Activated CD4-positive, alpha-beta T cell treated with anti-CD3 and anti-CD28 coated beads, Interleukin-2, amount 10 ng/mL, durations not matched to agents 7 days and 5 days (primary cell): ENCODE results near the gene CDKN1C. TPM values are rescaled to one million over a fixed set of nuclear protein-coding genes. Genes with fewer than 3 reads are reported as not detected.

Source experiments
- CTCF ChIA-PET: fragments of 350-600 bp; sonication (Branson Sonifier 250); formaldehyde crosslinking; loops from one replicate; lab custom pipeline; 2021; ENCODE audit warnings: antibody characterized with exemption; lab: Charles Lee
- POLR2A ChIA-PET: fragments of 350-600 bp; sonication (Branson Sonifier 250); formaldehyde crosslinking; loops from one replicate; lab custom pipeline; 2021; ENCODE audit warnings: antibody characterized with exemption; lab: Charles Lee
- DNase-seq: peaks from one replicate; pipeline ENCODE4 v3.0.0-alpha.2; 2020
- H3K27ac Mint-ChIP-seq: one replicate; pipeline ENCODE4 v1.8.0; 2021; ENCODE audit warnings: mild to moderate bottlenecking, moderate library complexity, mixed read lengths
- H3K27me3 Mint-ChIP-seq: one replicate; pipeline ENCODE4 v1.8.0; 2021; ENCODE audit warnings: mixed read lengths
- H3K36me3 Mint-ChIP-seq: one replicate; pipeline ENCODE4 v1.8.0; 2021; ENCODE audit warnings: low read depth, mixed read lengths
- H3K4me1 Mint-ChIP-seq: one replicate; pipeline ENCODE4 v1.8.0; 2021; ENCODE audit warnings: mixed read lengths
- H3K4me3 Mint-ChIP-seq: one replicate; pipeline ENCODE4 v1.8.0; 2021; ENCODE audit warnings: mild to moderate bottlenecking, moderate library complexity, mixed read lengths
- H3K9me3 Mint-ChIP-seq: one replicate; pipeline ENCODE4 v1.8.0; 2021; ENCODE audit warnings: mixed read lengths
- total RNA-seq, 2 experiments: library from RNA; stranded (reverse); gene quantifications; one replicate each; pipeline ENCODE4 v1.2.3, GENCODE V29; 2021

The CDKN1C gene
- total RNA-seq, 2 experiments from 2014 or later = 0.29 to 0.40 TPM

- CTCF ChIA-PET = interaction anchor here (1.2 to 2.0 kb wide), 7 partner anchors 10 to 387 kb away, joined by 3 to 7 read pairs (median 4); no protein-coding TSS in a partner anchor
- no peaks in the 10 kb centered on the region for H3K36me3 Mint-ChIP-seq
- H3K27ac Mint-ChIP-seq = no peak overlapping the region
- H3K4me3 Mint-ChIP-seq = no peak overlapping the region
- H3K9me3 Mint-ChIP-seq = no peaks in the 10 kb centered on the region
- POLR2A ChIA-PET = no interaction called here
- H3K4me1 Mint-ChIP-seq = no peaks in the 10 kb centered on the region
- no peak for DNase-seq
- H3K27me3 Mint-ChIP-seq = no peaks in the 10 kb centered on the region
Measured at GRCh38 chr11:2920343-2920742, 34.8 kb upstream of the CDKN1C start.

GRCh38 chr11:2919837-2920236, 34.3 kb upstream of the CDKN1C start:
- Mint-ChIP-seq H3K36me3 (no peaks in the 10 kb centered on the region), H3K9me3 (no peaks in the 10 kb centered on the region), H3K4me1 (no peaks in the 10 kb centered on the region), H3K4me3 (no peak overlapping the region), H3K27ac (no peak overlapping the region), H3K27me3 (no peaks in the 10 kb centered on the region)
- DNase-seq = no peak
- ChIA-PET CTCF (interaction anchor here (1.2 to 2.0 kb wide), 5 partner anchors 10 to 84 kb away, joined by 3 to 7 read pairs (median 4); no protein-coding TSS in a partner anchor), POLR2A (no interaction called here)

- Mint-ChIP-seq H3K27ac (peak overlapping the region; percentile 59), H3K4me3 (no peak overlapping the region), H3K27me3 (no peaks in the 10 kb centered on the region), H3K9me3 (no peaks in the 10 kb centered on the region), H3K36me3 (no peaks in the 10 kb centered on the region), H3K4me1 (no peaks in the 10 kb centered on the region)
- ChIA-PET CTCF (interaction anchor here (1.2 to 2.0 kb wide), 2 partner anchors 14 to 85 kb away, joined by 3 to 7 read pairs; no protein-coding TSS in a partner anchor), POLR2A (no interaction called here)
- no peak for DNase-seq
Measured at GRCh38 chr11:2919188-2919587, 33.6 kb upstream of the CDKN1C start.

- no peak for DNase-seq
- H3K4me3 Mint-ChIP-seq = no peak overlapping the region
- H3K27me3 Mint-ChIP-seq = no peaks in the 10 kb centered on the region
- H3K27ac Mint-ChIP-seq = no peak overlapping the region
- POLR2A ChIA-PET = no interaction called here
- peaks cover 8% of the 10 kb centered on the region for H3K4me1 Mint-ChIP-seq
- no peaks in the 10 kb centered on the region for H3K36me3 Mint-ChIP-seq
- no peaks in the 10 kb centered on the region for H3K9me3 Mint-ChIP-seq
- CTCF ChIA-PET = interaction anchor here (0.9 to 3.1 kb wide), 2 partner anchors 12 to 386 kb away, joined by 3 to 10 read pairs; no protein-coding TSS in a partner anchor
Measured at GRCh38 chr11:2917842-2918490, 32.4 kb upstream of the CDKN1C start.

- H3K4me1 Mint-ChIP-seq = peaks cover 8% of the 10 kb centered on the region
- no peak overlapping the region for H3K27ac Mint-ChIP-seq
Measured at GRCh38 chr11:2916892-2917645, 31.5 kb upstream of the CDKN1C start.

GRCh38 chr11:2916114-2916891, 30.7 kb upstream of the CDKN1C start:
- Mint-ChIP-seq H3K27me3 (no peaks in the 10 kb centered on the region), H3K4me3 (no peak overlapping the region), H3K4me1 (peaks cover 8% of the 10 kb centered on the region), H3K9me3 (no peaks in the 10 kb centered on the region), H3K27ac (no peak overlapping the region), H3K36me3 (no peaks in the 10 kb centered on the region)
- ChIA-PET POLR2A (no interaction called here), CTCF (interaction anchor here (1.0 to 3.1 kb wide), 3 partner anchors 10 to 384 kb away, joined by 3 to 10 read pairs (median 4); no protein-coding TSS in a partner anchor)
- no peak for DNase-seq

More at GRCh38 chr11:2916892-2917645, 31.5 kb upstream of the CDKN1C start:
- CTCF ChIA-PET = interaction anchor here (1.0 to 3.1 kb wide), 2 partner anchors 13 to 385 kb away, joined by 4 to 10 read pairs; no protein-coding TSS in a partner anchor
- H3K9me3 Mint-ChIP-seq = no peaks in the 10 kb centered on the region
- DNase-seq = no peak
- H3K27me3 Mint-ChIP-seq = no peaks in the 10 kb centered on the region
- POLR2A ChIA-PET = no interaction called here
- no peak overlapping the region for H3K4me3 Mint-ChIP-seq
- no peaks in the 10 kb centered on the region for H3K36me3 Mint-ChIP-seq

GRCh38 chr11:2915473-2915872, 29.9 kb upstream of the CDKN1C start:
- H3K36me3 Mint-ChIP-seq = no peaks in the 10 kb centered on the region
- no peak overlapping the region for H3K27ac Mint-ChIP-seq
- no peak overlapping the region for H3K4me3 Mint-ChIP-seq
- H3K4me1 Mint-ChIP-seq = peaks cover 8% of the 10 kb centered on the region
- H3K27me3 Mint-ChIP-seq = no peaks in the 10 kb centered on the region
- CTCF ChIA-PET = interaction anchor here (1.1 to 3.3 kb wide), 5 partner anchors 11 to 383 kb away, joined by 3 to 10 read pairs (median 4); partner anchors contain the start of gene PHLDA2
- no peaks in the 10 kb centered on the region for H3K9me3 Mint-ChIP-seq
- POLR2A ChIA-PET = no interaction called here
- DNase-seq = no peak

- Mint-ChIP-seq H3K4me1 (peaks cover 8% of the 10 kb centered on the region), H3K27ac (no peak overlapping the region), H3K9me3 (no peaks in the 10 kb centered on the region), H3K27me3 (no peaks in the 10 kb centered on the region), H3K4me3 (no peak overlapping the region), H3K36me3 (no peaks in the 10 kb centered on the region)
- ChIA-PET CTCF (interaction anchor here (1.1 to 3.3 kb wide), 5 partner anchors 11 to 382 kb away, joined by 3 to 10 read pairs (median 4); partner anchors contain the start of gene PHLDA2), POLR2A (no interaction called here)
- no peak for DNase-seq
Measured at GRCh38 chr11:2914455-2915195, 29.1 kb upstream of the CDKN1C start.

DNA sequence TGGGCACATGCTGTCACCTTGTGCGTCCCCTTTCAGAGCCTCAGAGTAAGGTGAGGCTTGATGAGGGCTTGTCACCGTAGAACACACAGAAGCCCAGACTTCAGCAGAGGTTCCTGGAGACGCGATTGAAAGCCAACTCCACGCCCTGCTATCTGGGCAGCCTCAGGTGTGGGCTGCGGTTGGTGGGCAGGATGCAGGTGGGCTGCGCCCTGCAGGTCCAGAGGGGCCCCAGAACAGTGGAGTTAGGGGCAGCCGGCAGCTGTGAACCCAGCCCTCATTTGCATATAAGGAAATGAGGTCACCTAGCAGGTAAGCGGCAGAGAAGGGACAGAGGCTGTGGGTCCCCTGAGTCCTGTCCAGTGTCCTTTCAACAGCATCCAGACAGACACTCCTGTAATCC, 28.2 kb upstream of the CDKN1C start:
- no peaks in the 10 kb centered on the region for H3K9me3 Mint-ChIP-seq
- ChIA-PET POLR2A (no interaction called here), CTCF (interaction anchor here (1.8 to 3.3 kb wide), 2 partner anchors 10 to 26 kb away, joined by 4 to 8 read pairs; no protein-coding TSS in a partner anchor)
- no peaks in the 10 kb centered on the region for H3K36me3 Mint-ChIP-seq
- no peak for DNase-seq
- H3K27ac Mint-ChIP-seq = no peak overlapping the region
- peaks cover 8% of the 10 kb centered on the region for H3K4me1 Mint-ChIP-seq
- no peak overlapping the region for H3K4me3 Mint-ChIP-seq
- no peaks in the 10 kb centered on the region for H3K27me3 Mint-ChIP-seq

DNA sequence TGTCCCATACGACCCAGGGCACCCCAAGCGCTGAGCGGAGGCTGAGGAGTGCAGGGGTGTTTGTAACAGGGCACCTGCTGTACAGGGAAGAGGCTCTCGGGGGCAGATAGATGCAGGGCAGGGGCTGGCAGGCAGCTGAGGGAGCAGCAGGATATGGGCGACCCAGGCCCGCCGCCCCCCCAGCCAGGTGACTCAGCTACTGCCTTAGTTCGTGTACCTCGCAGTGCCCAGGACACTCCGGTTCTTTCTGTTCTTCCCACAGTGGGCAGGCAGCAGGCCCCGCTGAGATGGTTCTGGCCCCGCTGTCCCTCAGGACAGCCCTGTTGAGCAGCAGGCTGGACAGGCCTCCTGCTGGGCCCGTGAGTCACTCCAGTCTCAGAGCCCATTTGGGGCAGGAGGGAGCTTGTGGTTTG, 27.4 kb upstream of the CDKN1C start:
- ChIA-PET POLR2A (no interaction called here), CTCF (interaction anchor here (1.8 to 3.3 kb wide), 2 partner anchors 9 to 25 kb away, joined by 4 to 8 read pairs; no protein-coding TSS in a partner anchor)
- Mint-ChIP-seq H3K4me3 (no peak overlapping the region), H3K9me3 (no peaks in the 10 kb centered on the region), H3K27ac (no peak overlapping the region), H3K4me1 (peaks cover 8% of the 10 kb centered on the region), H3K36me3 (no peaks in the 10 kb centered on the region), H3K27me3 (no peaks in the 10 kb centered on the region)
- no peak for DNase-seq

- ChIA-PET POLR2A (no interaction called here), CTCF (interaction anchor here (3.3 kb wide), 1 partner anchor 9 kb away, joined by 8 read pairs; no protein-coding TSS in a partner anchor)
- Mint-ChIP-seq H3K27me3 (no peaks in the 10 kb centered on the region), H3K4me3 (no peak overlapping the region), H3K4me1 (peaks cover 8% of the 10 kb centered on the region), H3K27ac (no peak overlapping the region), H3K9me3 (no peaks in the 10 kb centered on the region), H3K36me3 (no peaks in the 10 kb centered on the region)
- DNase-seq = no peak
Measured at GRCh38 chr11:2912498-2912897, 26.9 kb upstream of the CDKN1C start.
